SKM-1 (cell line): ENCODE data around the gene ZDHHC15.
"Not testable (repeated sequence)": the region's sequence is repeated elsewhere in the genome, so short reads cannot be mapped to it uniquely, and the experiment has no call there.

Experiments
- DNase-seq: peaks from one replicate; lab custom pipeline; 2025; ENCODE audit not compliant: unreplicated experiment; lab: John Stamatoyannopoulos, UW

The ZDHHC15 gene

GRCh38 chrX:75522565-75523431 lies at the start of gene ZDHHC15:
TSS of gene ZDHHC15 (minus strand) at chrX:75523037. CDS start at chrX:75523024, 13 bp downstream.
- no peak for DNase-seq

- DNase-seq = not testable (repeated sequence)
Measured at GRCh38 chrX:75560544-75560943, 37.7 kb upstream of the ZDHHC15 start.

- no peak for DNase-seq
Measured at GRCh38 chrX:75547783-75548182, 24.9 kb upstream of the ZDHHC15 start.

- DNase-seq = no peak
Measured at GRCh38 chrX:75546724-75547511, 24.1 kb upstream of the ZDHHC15 start.

GRCh38 chrX:75544786-75545185 lies 21.9 kb upstream of the ZDHHC15 start:
- no peak for DNase-seq

GRCh38 chrX:75483933-75484332 lies 38.9 kb downstream of the ZDHHC15 start:
- no peak for DNase-seq

- not testable (repeated sequence) for DNase-seq
Measured at GRCh38 chrX:75461780-75462179, 61.1 kb downstream of the ZDHHC15 start.

GRCh38 chrX:75421688-75422230 lies 101.1 kb downstream of the ZDHHC15 start:
- DNase-seq = no peak

- not testable (repeated sequence) for DNase-seq
Measured at GRCh38 chrX:75407153-75407552, 115.7 kb downstream of the ZDHHC15 start.

GRCh38 chrX:75390470-75390869 lies 132.4 kb downstream of the ZDHHC15 start:
- no peak for DNase-seq

- DNase-seq = no peak
Measured at GRCh38 chrX:75369721-75370120, 153.1 kb downstream of the ZDHHC15 start.

- no peak for DNase-seq
Measured at GRCh38 chrX:75366861-75367260, 156.0 kb downstream of the ZDHHC15 start.

- DNase-seq = no peak
Measured at GRCh38 chrX:75365243-75365975, 157.4 kb downstream of the ZDHHC15 start.

GRCh38 chrX:75361788-75362187 lies 161.0 kb downstream of the ZDHHC15 start:
- DNase-seq = no peak

- DNase-seq = not testable (repeated sequence)
Measured at GRCh38 chrX:75348601-75349000, 174.2 kb downstream of the ZDHHC15 start.

- no peak for DNase-seq
Measured at GRCh38 chrX:75337525-75337924, 185.3 kb downstream of the ZDHHC15 start.

GRCh38 chrX:75335127-75335458 lies 187.7 kb downstream of the ZDHHC15 start:
- DNase-seq = no peak

GRCh38 chrX:75334407-75335126 lies 188.3 kb downstream of the ZDHHC15 start:
- not testable (repeated sequence) for DNase-seq

GRCh38 chrX:75327607-75328006 lies 195.2 kb downstream of the ZDHHC15 start:
- no peak for DNase-seq
